MM.1S (cell line): ENCODE results near the gene BCAP29.

Experiments used
- DNase-seq: peaks from one replicate; pipeline ENCODE4 v3.0.0-alpha.2; 2015
- H2AFZ ChIP-seq: fragments of 300-600 bp; sonication (generic); 2 replicates; pipeline ENCODE4 v1.6.0; 2016; ENCODE audit warnings: antibody characterized with exemption, low read length
- H3F3A ChIP-seq: fragments of 300-600 bp; sonication (generic); 2 replicates; pipeline ENCODE4 v1.6.1; 2016; ENCODE audit warnings: mild to moderate bottlenecking, antibody characterized with exemption, low read length, moderate library complexity, mixed read lengths; ENCODE audit not compliant: insufficient read depth
- H3K27ac ChIP-seq: fragments of 300-600 bp; sonication (generic); 2 replicates; pipeline ENCODE4 v1.5.1; 2016; ENCODE audit warnings: mild to moderate bottlenecking, low read length
- H3K27me3 ChIP-seq: fragments of 300-600 bp; sonication (generic); replicated peaks from 2 replicates; pipeline ENCODE4 v1.6.0; 2016; ENCODE audit warnings: low read length; ENCODE audit not compliant: insufficient read depth
- H3K36me3 ChIP-seq: fragments of 300-600 bp; sonication (generic); replicated peaks from 2 replicates; pipeline ENCODE4 v1.6.1; 2016; ENCODE audit warnings: mild to moderate bottlenecking, low read length, mixed read lengths; ENCODE audit not compliant: insufficient read depth
- H3K4me1 ChIP-seq: fragments of 300-600 bp; sonication (generic); 2 replicates; pipeline ENCODE4 v1.6.1; 2016; ENCODE audit warnings: low read length, mixed read lengths
- H3K4me2 ChIP-seq: fragments of 300-600 bp; sonication (generic); 2 replicates; pipeline ENCODE4 v1.6.0; 2016; ENCODE audit warnings: low read depth, low read length
- H3K4me3 ChIP-seq: fragments of 300-600 bp; sonication (generic); 2 replicates; pipeline ENCODE4 v1.5.1; 2016; ENCODE audit warnings: low read length, mixed read lengths
- H3K79me2 ChIP-seq: fragments of 300-600 bp; sonication (generic); 2 replicates; pipeline ENCODE4 v1.6.1; 2016; ENCODE audit warnings: mixed run types, low read length, mixed read lengths
- H3K9ac ChIP-seq: fragments of 300-600 bp; sonication (generic); 2 replicates; pipeline ENCODE4 v1.6.1; 2016; ENCODE audit warnings: low read length, mixed read lengths
- H3K9me2 ChIP-seq: fragments of 300-600 bp; sonication (generic); replicated peaks from 2 replicates; pipeline ENCODE4 v1.6.1; 2016; ENCODE audit warnings: mild to moderate bottlenecking, low read length, mixed read lengths; ENCODE audit not compliant: insufficient read depth
- H3K9me3 ChIP-seq: fragments of 300-600 bp; sonication (generic); replicated peaks from 2 replicates; pipeline ENCODE4 v1.6.1; 2016; ENCODE audit warnings: mild to moderate bottlenecking, low read length, mixed read lengths; ENCODE audit not compliant: insufficient read depth
- H4K20me1 ChIP-seq: fragments of 300-600 bp; sonication (generic); 2 replicates; pipeline ENCODE4 v1.6.1; 2016; ENCODE audit warnings: mild to moderate bottlenecking, low read length, moderate library complexity, mixed read lengths; ENCODE audit not compliant: insufficient read depth
- CTCF ChIP-seq: fragments of 300-600 bp; sonication (generic); IDR thresholded peaks from 2 replicates; pipeline ENCODE4 v1.5.1; 2016; ENCODE audit warnings: antibody characterized with exemption, low read length, mixed read lengths
- EZH2 ChIP-seq: fragments of 300-600 bp; sonication (generic); optimal IDR thresholded peaks from 2 replicates; pipeline ENCODE3; 2017; ENCODE audit warnings: low read depth, mild to moderate bottlenecking, antibody characterized with exemption, low read length, mixed read lengths
- EZH2phosphoT487 ChIP-seq: fragments of 300-600 bp; sonication (generic); IDR thresholded peaks from 2 replicates; pipeline ENCODE4 v1.6.1; 2018; ENCODE audit warnings: antibody characterized with exemption, low read length

BCAP29 gene

GRCh38 chr7:107641676-107642075, 61.6 kb downstream of the BCAP29 start:
- no peaks in the 10 kb centered on the region for H3K9me2 ChIP-seq
- DNase-seq: no peak
- no peak overlapping the region for H3K4me3 ChIP-seq
- H3K4me2 ChIP-seq: no peak overlapping the region
- peaks cover 4% of the 10 kb centered on the region; the same call in 1 of the 2 replicates for H3F3A ChIP-seq
- no peak overlapping the region for H3K27ac ChIP-seq
- H2AFZ ChIP-seq: no peak overlapping the region
- peaks cover 75% of the 10 kb centered on the region for H3K27me3 ChIP-seq
- H3K79me2 ChIP-seq: no peaks in the 10 kb centered on the region
- no peaks in the 10 kb centered on the region for H3K9me3 ChIP-seq
- no peaks in the 10 kb centered on the region for H3K36me3 ChIP-seq
- H4K20me1 ChIP-seq: no peaks in the 10 kb centered on the region
- TF ChIP-seq EZH2phosphoT487 (no peak), EZH2 (no peak), CTCF (no peak)
- peaks cover 7% of the 10 kb centered on the region; the same call in 1 of the 2 replicates for H3K4me1 ChIP-seq
- H3K9ac ChIP-seq: no peak overlapping the region

GRCh38 chr7:107642501-107642900, 62.5 kb downstream of the BCAP29 start:
- H2AFZ ChIP-seq: no peak overlapping the region
- no peaks in the 10 kb centered on the region for H3K9me3 ChIP-seq
- no peaks in the 10 kb centered on the region for H3K9me2 ChIP-seq
- H3K36me3 ChIP-seq: no peaks in the 10 kb centered on the region
- TF ChIP-seq EZH2 (no peak), CTCF (no peak), EZH2phosphoT487 (no peak)
- H3K4me1 ChIP-seq: peaks cover 7% of the 10 kb centered on the region; the same call in 1 of the 2 replicates
- no peak overlapping the region for H3K4me3 ChIP-seq
- no peaks in the 10 kb centered on the region for H3K79me2 ChIP-seq
- H3F3A ChIP-seq: peaks cover 4% of the 10 kb centered on the region; the same call in 1 of the 2 replicates
- H3K4me2 ChIP-seq: no peak overlapping the region
- H3K27me3 ChIP-seq: peaks cover 68% of the 10 kb centered on the region
- H3K9ac ChIP-seq: no peak overlapping the region
- H4K20me1 ChIP-seq: no peaks in the 10 kb centered on the region
- no peak overlapping the region for H3K27ac ChIP-seq
- no peak for DNase-seq

GRCh38 chr7:107643407-107643806, 63.4 kb downstream of the BCAP29 start:
- no peak overlapping the region for H3K27ac ChIP-seq
- DNase-seq: no peak
- no peak overlapping the region for H2AFZ ChIP-seq

More at GRCh38 chr7:107643407-107643806, 63.4 kb downstream of the BCAP29 start:
- no peaks in the 10 kb centered on the region for H3K9me3 ChIP-seq
- peaks cover 4% of the 10 kb centered on the region; the same call in 1 of the 2 replicates for H3K4me1 ChIP-seq
- H3K9me2 ChIP-seq: no peaks in the 10 kb centered on the region
- H4K20me1 ChIP-seq: no peaks in the 10 kb centered on the region
- H3K4me2 ChIP-seq: no peak overlapping the region
- H3K27me3 ChIP-seq: peaks cover 64% of the 10 kb centered on the region
- H3K36me3 ChIP-seq: no peaks in the 10 kb centered on the region
- H3K79me2 ChIP-seq: no peaks in the 10 kb centered on the region
- H3F3A ChIP-seq: 0 out of 2 replicates have a peak, but pooled peaks cover under 1% of the 10 kb centered on the region
- no peak overlapping the region for H3K4me3 ChIP-seq
- no peak for TF ChIP-seq CTCF
- TF ChIP-seq EZH2phosphoT487: no peak
- no peak for TF ChIP-seq EZH2
- H3K9ac ChIP-seq: no peak overlapping the region
